Measurements from ENCODE around the gene OOSP4B. TPM values are rescaled to one million over a fixed set of nuclear protein-coding genes. Genes with fewer than 3 reads are reported as not detected.

The OOSP4B gene
- total and polyA plus RNA-seq, 2 of the 8 experiments (the other 6 are each of a cell fraction or from before 2014, with no cell fraction given) = not detected

- ChIA-PET CTCF (ENCODE audit: partially characterized antibody) (no interaction called here), POLR2A (ENCODE audit: partially characterized antibody) (no interaction called here)
- Histone ChIP-seq H4K20me1 (replicated peaks in 1 of 2; ENCODE audit: control insufficient read depth in 1 of 2, insufficient read depth in 2 of 2, low read length in 2 of 2) (no peaks in the 10 kb centered on the region), H3K9me3 (ENCODE audit: insufficient read depth in 2 of 2, low read depth in 1 of 2, low read length in 1 of 2) (peaks cover 0 to 8% of the 10 kb centered on the region in 2 experiments; a peak in 1 of 4 replicates), H2AK5ac (ENCODE audit: low read depth, low read length) (no peak overlapping the region), H2BK5ac (ENCODE audit: low read depth, low read length) (no peak overlapping the region), H3K4me1 (replicated peaks in 1 of 4; ENCODE audit: control insufficient read depth in 3 of 4, insufficient read depth in 4 of 4, low read length in 3 of 4) (peaks cover 0 to 5% (median 0%) of the 10 kb centered on the region in 4 experiments; a peak in 2 of 7 replicates), H3K27ac (ENCODE audit: low read depth, low read length) (no peak overlapping the region), H3K9ac (replicated peaks in 1 of 4; ENCODE audit: extremely low read depth in 1 of 4, low read depth in 3 of 4, low read length in 3 of 4) (no peak overlapping the region; a peak in 1 of 7 replicates), H3K4me3 (ENCODE audit: extremely low read depth in 1 of 4, insufficient read depth in 2 of 4, low read depth in 3 of 4, low read length in 4 of 4) (no peak overlapping the region), H3K23me2 (ENCODE audit: low read depth, low read length) (no peaks in the 10 kb centered on the region), H4K91ac (replicated peaks; ENCODE audit: insufficient read length, low read length) (no peak overlapping the region), H3K14ac (ENCODE audit: insufficient read length) (no peak overlapping the region), H2BK15ac (ENCODE audit: low read length) (no peak overlapping the region), H3K4me2 (ENCODE audit: insufficient read depth in 1 of 2, low read depth in 2 of 2, low read length in 2 of 2) (no peak overlapping the region), H2AFZ (ENCODE audit: low read length) (no peak overlapping the region), H2BK120ac (replicated peaks; ENCODE audit: low read depth, low read length) (no peak overlapping the region), H3K56ac (replicated peaks; ENCODE audit: insufficient read length, low read depth, low read length) (no peak overlapping the region), H2BK12ac (ENCODE audit: low read depth, low read length) (no peak overlapping the region), H3K36me3 (ENCODE audit: control insufficient read depth in 2 of 4, insufficient read depth in 4 of 4, low read length in 3 of 4) (no peaks in the 10 kb centered on the region), H4K5ac (ENCODE audit: insufficient read length, low read depth, low read length) (no peak overlapping the region), H3K18ac (ENCODE audit: extremely low read depth, low read length) (no peak overlapping the region), H2BK20ac (ENCODE audit: low read length) (no peak overlapping the region), H3K79me2 (ENCODE audit: control insufficient read depth in 1 of 2, insufficient read depth in 2 of 2, low read length in 2 of 2) (no peaks in the 10 kb centered on the region), H3K23ac (ENCODE audit: insufficient read length) (no peak overlapping the region), H3K79me1 (ENCODE audit: low read depth, low read length) (no peaks in the 10 kb centered on the region), H3K4ac (replicated peaks; ENCODE audit: insufficient read length, low read depth, low read length) (no peak overlapping the region), H4K8ac (ENCODE audit: extremely low read depth, insufficient read depth, low read length) (no peak overlapping the region), H3K27me3 (replicated peaks in 1 of 4; ENCODE audit: control insufficient read depth in 3 of 4, extremely low read depth in 1 of 4, insufficient read depth in 3 of 4, low read length in 3 of 4) (no peaks in the 10 kb centered on the region)
- FAIRE-seq (peak; percentile 48), DNase-seq (ENCODE audit: low read depth in 1 of 2, low spot score in 2 of 2) (no peak)
- WGBS, 2 experiments (ENCODE audit: extremely low coverage in 1 of 2, insufficient coverage in 1 of 2, insufficient read length in 1 of 2, insufficient replicate concordance in 2 of 2, low coverage in 1 of 2, low lambda C conversion rate in 2 of 2, missing lambda C conversion rate in 1 of 2) = 73% methylated on average over 8 of the region's 8 CpGs; no CpG with 5 or more reads in 1 of the 2 experiments
- TF ChIP-seq SP4 (IDR thresholded peaks at IDR 0.05; ENCODE audit: low read length) = no peak
- no peak for TF ChIP-seq POLR2A (IDR thresholded peaks at IDR 0.05; ENCODE audit: control extremely low read depth in 1 of 2, low read depth in 2 of 2, low read length in 2 of 2)
- no peak for TF ChIP-seq CBX5 (IDR thresholded peaks at IDR 0.05; ENCODE audit: low read depth, low read length)
- TF ChIP-seq FOSL1 (IDR thresholded peaks at IDR 0.05; ENCODE audit: insufficient read depth, low read depth, low read length) = no peak
- TF ChIP-seq BCL11A (IDR thresholded peaks at IDR 0.05; ENCODE audit: low read depth in 2 of 2, low read length in 2 of 2) = no peak
- TF ChIP-seq EP300 (IDR thresholded peaks at IDR 0.05; ENCODE audit: borderline replicate concordance in 1 of 2, low read depth in 2 of 2, low read length in 2 of 2) = no peak
- TF ChIP-seq RXRA (IDR thresholded peaks at IDR 0.05; ENCODE audit: insufficient read depth, low read depth, low read length) = no peak
- TF ChIP-seq HDAC2 (IDR thresholded peaks at IDR 0.05; ENCODE audit: borderline replicate concordance in 1 of 2, low read depth in 2 of 2, low read length in 2 of 2) = no peak
- no peak for TF ChIP-seq POLR2AphosphoS5 (IDR thresholded peaks at IDR 0.05; ENCODE audit: low read depth, low read length)
- no peak for TF ChIP-seq ATF3 (IDR thresholded peaks at IDR 0.05; ENCODE audit: insufficient read depth, low read depth, low read length)
- no peak for TF ChIP-seq RNF2 (IDR thresholded peaks at IDR 0.05; ENCODE audit: borderline replicate concordance, low read depth, low read length, missing control alignments, poor library complexity, severe bottlenecking)
- no peak for TF ChIP-seq BACH1 (IDR thresholded peaks at IDR 0.05; ENCODE audit: low read length)
- no peak for TF ChIP-seq SUZ12 (IDR thresholded peaks at IDR 0.05; ENCODE audit: low read length)
Measured at GRCh38 chr11:60018058-60018457, 1.1 kb downstream of the OOSP4B start.

Measured in H1 (cell line).